Osteocyte (in vitro differentiated cells): ENCODE results near the gene SLC25A41. TPM values are rescaled to one million over a fixed set of nuclear protein-coding genes. Genes with fewer than 3 reads are reported as not detected.

ENCODE experiments used
- DNase-seq: peaks from one replicate; pipeline ENCODE4 v3.0.0; 2021; ENCODE audit warnings: mixed read lengths; ENCODE audit not compliant: unreplicated experiment; ENCODE audit errors: extremely low spot score
- H3K27ac Mint-ChIP-seq: one replicate; pipeline ENCODE4 v1.8.0; 2021; ENCODE audit warnings: mild to moderate bottlenecking, mixed read lengths; ENCODE audit not compliant: unreplicated experiment
- H3K27me3 Mint-ChIP-seq: one replicate; pipeline ENCODE4 v1.8.0; 2021; ENCODE audit warnings: mixed read lengths; ENCODE audit not compliant: unreplicated experiment
- H3K36me3 Mint-ChIP-seq: one replicate; pipeline ENCODE4 v1.8.0; 2021; ENCODE audit warnings: mixed read lengths; ENCODE audit not compliant: unreplicated experiment
- H3K4me1 Mint-ChIP-seq: one replicate; pipeline ENCODE4 v1.8.0; 2021; ENCODE audit warnings: mixed read lengths; ENCODE audit not compliant: unreplicated experiment
- H3K4me3 Mint-ChIP-seq: one replicate; pipeline ENCODE4 v1.8.0; 2021; ENCODE audit warnings: mild to moderate bottlenecking, moderate library complexity, mixed read lengths; ENCODE audit not compliant: unreplicated experiment
- H3K9me3 Mint-ChIP-seq: one replicate; pipeline ENCODE4 v1.8.0; 2021; ENCODE audit warnings: mixed read lengths; ENCODE audit not compliant: unreplicated experiment
- CTCF ChIP-seq: fragments of 200-600 bp; sonication (generic); IDR thresholded peaks from 2 replicates; pipeline ENCODE4 v1.5.0; 2021; ENCODE audit warnings: antibody characterized with exemption, mild to moderate bottlenecking, moderate library complexity
- total RNA-seq: library from RNA; stranded (reverse); gene quantifications from 2 replicates; pipeline ENCODE4 v1.2.1, GENCODE V29; 2021

SLC25A41 gene
- total RNA-seq, 1 donor from 2014 or later = 0.27 TPM

DNA sequence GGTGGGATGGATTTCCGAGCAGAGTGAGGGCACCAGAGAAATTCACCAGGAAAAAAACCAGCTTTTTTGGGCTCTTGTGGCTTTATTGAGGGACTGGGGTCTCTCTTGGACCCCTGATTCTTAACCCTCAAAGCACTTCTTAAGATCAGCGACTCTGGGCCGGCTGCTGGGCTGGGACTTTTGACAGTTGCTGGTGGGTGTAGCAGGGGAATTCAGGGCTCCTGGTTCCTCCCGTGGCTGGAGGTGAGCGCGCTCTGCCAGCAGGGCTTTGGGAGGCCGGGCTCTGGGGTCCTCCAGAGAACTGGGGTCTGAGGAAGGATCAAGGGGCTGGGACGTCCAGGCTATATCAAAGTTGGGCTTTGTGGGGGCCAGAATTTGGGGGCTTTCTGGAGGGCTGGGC lies 33.8 kb upstream of the SLC25A41 start:
- Mint-ChIP-seq H3K4me3 (no peak overlapping the region), H3K9me3 (no peaks in the 10 kb centered on the region), H3K4me1 (peaks cover 4% of the 10 kb centered on the region), H3K36me3 (no peaks in the 10 kb centered on the region), H3K27ac (no peak overlapping the region), H3K27me3 (peaks cover 29% of the 10 kb centered on the region)
- DNase-seq = no peak
- TF ChIP-seq CTCF = no peak

DNA sequence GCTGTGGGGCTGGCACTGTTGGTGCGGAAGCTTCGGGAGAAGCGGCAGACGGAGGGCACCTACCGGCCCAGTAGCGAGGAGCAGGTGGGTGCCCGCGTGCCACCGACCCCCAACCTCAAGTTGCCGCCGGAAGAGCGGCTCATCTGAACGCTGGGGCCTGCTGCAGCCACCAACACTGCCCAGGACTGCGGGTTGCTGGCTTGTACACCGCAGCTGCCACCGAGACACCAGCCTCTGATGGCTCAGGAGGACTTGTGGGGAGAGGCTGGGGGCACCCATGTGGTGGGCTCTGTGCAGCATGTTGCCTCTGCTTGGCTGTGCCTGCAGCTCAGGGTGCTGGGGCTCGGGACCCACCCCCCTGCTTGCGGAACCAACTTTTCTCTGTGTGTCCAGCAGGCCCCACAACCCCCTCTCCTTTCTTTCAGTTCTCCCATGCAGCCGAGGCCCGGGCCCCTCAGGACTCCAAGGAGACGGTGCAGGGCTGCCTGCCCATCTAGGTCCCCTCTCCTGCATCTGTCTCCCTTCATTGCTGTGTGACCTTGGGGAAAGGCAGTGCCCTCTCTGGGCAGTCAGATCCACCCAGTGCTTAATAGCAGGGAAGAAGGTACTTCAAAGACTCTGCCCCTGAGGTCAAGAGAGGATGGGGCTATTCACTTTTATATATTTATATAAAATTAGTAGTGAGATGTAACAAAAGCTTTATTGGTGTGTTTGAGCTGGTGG lies 33.1 kb upstream of the SLC25A41 start:
- Mint-ChIP-seq H3K27ac (no peak overlapping the region), H3K4me3 (no peak overlapping the region), H3K27me3 (peaks cover 33% of the 10 kb centered on the region), H3K9me3 (no peaks in the 10 kb centered on the region), H3K4me1 (peaks cover 4% of the 10 kb centered on the region), H3K36me3 (no peaks in the 10 kb centered on the region)
- no peak for TF ChIP-seq CTCF
- no peak for DNase-seq

DNA sequence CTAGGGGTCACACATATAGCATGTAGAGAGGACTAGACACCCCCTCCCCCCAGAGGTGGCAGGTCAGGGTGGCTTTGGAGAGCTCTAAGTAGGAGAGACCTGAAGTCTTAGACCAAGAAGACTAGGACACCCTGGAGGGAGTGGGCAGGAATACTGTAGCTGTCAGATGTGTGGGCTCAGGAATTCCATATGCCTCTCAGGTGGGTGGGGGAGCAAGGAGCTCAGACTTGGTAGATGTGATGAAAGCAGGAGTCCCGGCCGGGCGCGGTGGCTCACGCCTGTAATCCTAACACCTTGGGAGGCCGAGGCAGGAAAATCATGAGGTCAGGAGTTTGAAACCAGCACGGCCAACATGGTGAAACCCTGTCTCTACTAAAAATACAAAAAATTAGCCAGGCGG lies 32.1 kb upstream of the SLC25A41 start:
- H3K27ac Mint-ChIP-seq = no peak overlapping the region
- peaks cover 33% of the 10 kb centered on the region for H3K27me3 Mint-ChIP-seq
- H3K36me3 Mint-ChIP-seq = no peaks in the 10 kb centered on the region
- DNase-seq = no peak
- no peak for TF ChIP-seq CTCF
- no peaks in the 10 kb centered on the region for H3K9me3 Mint-ChIP-seq
- no peak overlapping the region for H3K4me3 Mint-ChIP-seq
- peaks cover 4% of the 10 kb centered on the region for H3K4me1 Mint-ChIP-seq

DNA sequence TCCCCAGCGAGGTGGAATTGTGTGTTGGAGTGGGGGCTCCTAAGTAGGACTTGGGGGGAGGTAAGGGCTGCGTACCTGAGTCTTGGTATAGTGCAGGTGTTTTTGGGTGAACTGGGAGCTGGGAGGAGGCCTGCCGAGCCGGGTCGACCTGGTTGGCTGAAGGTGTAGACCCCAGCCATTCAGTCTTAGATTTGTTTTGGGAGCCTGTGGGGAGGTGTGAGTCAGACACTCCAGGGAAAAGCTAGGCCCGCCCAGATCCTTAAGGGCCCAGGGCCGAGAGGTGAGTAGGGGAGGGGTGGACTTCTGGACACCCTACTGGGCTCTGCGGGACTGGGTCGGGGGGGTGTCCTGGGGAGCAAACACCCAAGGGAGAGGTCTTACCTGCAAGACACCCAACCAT lies 31.4 kb upstream of the SLC25A41 start:
- H3K27me3 Mint-ChIP-seq = peaks cover 33% of the 10 kb centered on the region
- peaks cover 9% of the 10 kb centered on the region for H3K4me1 Mint-ChIP-seq
- H3K9me3 Mint-ChIP-seq = no peaks in the 10 kb centered on the region
- H3K27ac Mint-ChIP-seq = no peak overlapping the region
- no peak overlapping the region for H3K4me3 Mint-ChIP-seq
- no peak for DNase-seq
- TF ChIP-seq CTCF = no peak
- no peaks in the 10 kb centered on the region for H3K36me3 Mint-ChIP-seq

GRCh38 chr19:6464070-6464873 lies 30.7 kb upstream of the SLC25A41 start, which contains the start of gene CRB3:
CRB3 (plus strand) TSS chr19:6464271; CDS start chr19:6464702, 431 bp downstream.
- no peak within 1 kb of the TSS for H3K27ac Mint-ChIP-seq
- H3K27me3 Mint-ChIP-seq = peaks cover 33% of the 10 kb centered on the region
- no peak for DNase-seq
- H3K4me1 Mint-ChIP-seq = peaks cover 10% of the 10 kb centered on the region
- no peak for TF ChIP-seq CTCF
- no peak within 1 kb of the TSS for H3K4me3 Mint-ChIP-seq
- H3K36me3 Mint-ChIP-seq = no peaks in the 10 kb centered on the region
- H3K9me3 Mint-ChIP-seq = no peaks in the 10 kb centered on the region
